CD4-positive, alpha-beta T cell treated with Interleukin-21 for 1 hour (primary cell): ENCODE data around the gene GRAMD2B.

Experiments used
- DNase-seq: peaks from one replicate; pipeline ENCODE4 v3.0.0-alpha.2; 2020

The GRAMD2B gene

DNA sequence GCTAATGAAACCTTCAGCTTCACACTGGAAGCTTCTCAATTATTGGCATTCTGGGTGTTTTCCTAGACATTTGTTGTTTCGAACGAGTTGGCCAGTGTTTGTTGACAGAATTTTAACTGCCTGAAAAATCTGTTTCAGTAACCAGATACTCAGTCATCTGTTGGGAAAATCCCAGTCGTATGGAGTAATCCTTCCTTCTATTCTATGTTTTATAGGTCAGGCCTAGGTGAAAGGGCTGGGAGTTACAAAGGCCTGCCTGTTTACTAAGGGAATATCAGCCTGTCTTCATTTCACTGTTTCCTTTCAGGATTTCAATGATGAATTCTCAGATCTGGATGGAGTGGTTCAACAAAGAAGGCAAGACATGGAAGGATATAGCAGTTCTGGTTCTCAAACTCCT lies 59.9 kb downstream of the GRAMD2B start:
- DNase-seq = no peak

DNA sequence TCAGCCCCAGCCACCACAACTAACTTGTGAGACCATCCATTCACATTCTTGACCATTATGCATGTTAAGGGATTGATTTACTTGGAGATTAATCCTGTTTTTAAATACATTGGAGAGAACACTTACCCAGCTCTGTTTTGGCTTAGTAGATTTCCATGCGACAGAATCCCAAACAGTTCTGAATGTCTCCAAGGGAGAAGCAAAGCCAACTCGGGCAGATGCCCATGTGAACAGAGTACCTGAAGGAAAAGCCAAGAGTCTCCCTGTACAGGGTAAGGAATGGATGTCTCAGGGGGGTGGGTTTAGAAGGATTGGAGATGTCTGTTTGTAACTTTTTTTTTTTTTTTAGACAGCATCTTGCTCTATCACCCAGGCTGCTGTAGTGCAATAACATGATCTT lies 61.0 kb downstream of the GRAMD2B start:
- no peak for DNase-seq

DNA sequence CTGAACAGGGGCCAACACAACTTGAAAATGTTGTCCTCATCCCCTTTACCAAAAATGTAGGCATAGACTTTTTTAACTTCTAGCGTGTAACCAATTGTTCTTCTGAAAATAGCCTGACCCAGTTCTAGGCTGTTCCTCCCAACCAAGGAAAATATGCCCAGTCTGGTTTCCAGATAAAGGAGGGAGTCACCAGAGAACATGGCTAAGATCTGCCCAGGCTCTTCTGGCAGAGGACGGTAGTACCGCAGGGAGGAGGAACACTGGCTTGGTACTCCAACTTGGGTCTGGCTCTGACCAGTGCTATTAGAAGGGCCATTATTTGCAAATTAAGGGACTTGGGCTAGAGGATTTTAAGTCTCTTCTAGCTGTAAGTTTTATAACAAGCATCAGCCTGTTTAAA lies 63.1 kb downstream of the GRAMD2B start:
- DNase-seq = no peak

DNA sequence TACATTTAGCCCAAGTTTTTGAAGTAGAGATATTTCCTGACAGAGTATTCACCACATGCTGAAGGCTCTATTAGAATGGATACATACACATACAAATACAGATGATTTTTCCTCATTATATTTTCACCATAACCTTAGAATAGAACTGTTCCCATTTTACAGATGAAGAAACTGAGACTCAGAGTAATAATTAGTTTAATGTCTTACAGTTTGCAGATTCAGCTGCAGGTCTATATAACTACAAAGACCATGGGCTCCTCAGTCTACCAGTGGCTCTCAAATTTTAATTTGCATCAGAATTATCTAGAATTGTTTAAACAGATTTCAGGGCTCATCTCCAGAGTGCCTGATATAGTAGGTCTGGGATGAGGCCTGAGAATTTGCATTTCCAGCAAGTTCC lies 64.4 kb downstream of the GRAMD2B start:
- DNase-seq = no peak

DNA sequence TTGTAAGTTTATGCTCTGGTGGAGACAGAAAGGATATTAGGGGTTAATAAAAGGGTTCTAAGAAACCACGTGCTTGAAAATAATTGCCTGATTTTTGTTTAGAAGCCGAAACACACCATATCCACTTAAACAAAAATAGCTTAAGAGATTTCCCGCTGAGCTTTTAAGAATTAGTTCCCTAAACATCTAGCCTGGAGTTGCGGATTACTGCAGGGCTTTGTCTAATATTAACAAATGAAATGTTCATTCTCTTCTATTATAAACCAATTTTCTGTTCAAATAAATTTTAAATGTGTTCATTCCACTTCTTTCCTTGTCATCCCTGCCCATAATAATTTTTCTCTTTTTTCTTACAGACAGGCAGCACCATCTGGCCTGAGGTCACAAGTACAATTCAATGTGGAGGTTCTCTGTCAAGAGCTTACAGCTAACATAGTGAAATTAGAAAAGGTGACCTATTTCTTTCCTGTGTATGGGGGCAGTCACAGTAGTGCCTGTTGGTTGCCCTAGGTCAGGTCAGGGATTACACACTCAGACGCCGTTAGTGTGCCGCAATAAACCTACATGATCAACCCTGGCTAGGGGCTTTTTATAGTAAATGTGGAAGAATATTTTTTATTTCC lies 65.3 kb downstream of the GRAMD2B start:
- DNase-seq = no peak

DNA sequence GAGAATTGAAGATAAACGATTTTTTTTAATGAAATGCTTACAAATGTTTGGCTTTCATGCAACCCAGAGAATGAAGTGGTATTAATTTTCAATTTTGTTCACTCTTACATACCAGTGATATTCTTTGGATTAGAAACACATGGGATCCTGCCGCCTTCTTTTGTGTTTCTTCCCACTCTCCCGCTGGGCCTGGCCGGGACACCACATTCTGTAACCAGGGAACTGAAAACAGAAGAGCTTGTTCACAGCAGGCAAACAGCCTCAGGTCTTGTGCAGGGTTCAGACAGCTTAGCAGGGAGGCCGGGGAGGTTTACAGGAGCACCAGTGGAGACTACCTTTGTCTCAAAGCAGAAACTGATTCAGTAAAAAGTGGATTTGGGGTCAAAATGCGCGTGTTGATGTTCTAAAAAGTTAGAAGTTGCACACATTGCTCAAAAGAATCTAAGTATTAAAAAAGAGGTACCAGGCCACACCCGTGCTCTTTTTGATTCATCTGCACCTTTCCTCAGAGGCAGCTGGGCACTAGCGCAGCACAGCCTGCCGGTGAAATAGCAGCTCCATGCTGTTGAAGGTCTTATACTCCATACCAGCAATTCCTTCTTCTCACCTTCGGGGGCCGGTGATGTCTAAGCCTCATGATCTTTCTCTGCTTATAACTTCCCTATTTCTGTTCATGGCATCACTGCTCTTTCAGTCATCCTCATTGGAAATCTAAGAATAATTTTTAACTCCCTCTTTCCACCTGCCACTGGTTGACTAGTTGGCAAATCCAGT lies 67.1 kb downstream of the GRAMD2B start:
- no peak for DNase-seq

DNA sequence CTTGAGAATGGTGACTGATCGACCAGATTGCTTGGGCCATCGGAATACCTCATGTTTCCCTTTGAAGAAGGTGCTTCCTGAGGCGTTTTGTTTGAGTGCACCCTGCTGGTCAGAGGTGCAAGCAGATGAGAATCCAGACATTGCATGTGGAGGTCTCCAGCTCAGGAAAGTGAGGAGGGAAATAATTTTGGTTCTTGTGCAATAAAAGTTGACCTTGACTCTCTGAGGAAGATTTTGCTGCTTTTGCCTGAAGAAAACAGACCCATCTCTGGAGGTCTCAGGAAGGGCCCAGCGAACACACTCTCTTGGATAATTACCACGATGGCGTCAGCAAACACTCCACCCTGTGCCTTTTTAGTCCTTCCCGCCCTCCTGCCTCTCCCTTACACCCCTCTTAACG lies 69.7 kb downstream of the GRAMD2B start:
- peak; percentile 10 for DNase-seq

DNA sequence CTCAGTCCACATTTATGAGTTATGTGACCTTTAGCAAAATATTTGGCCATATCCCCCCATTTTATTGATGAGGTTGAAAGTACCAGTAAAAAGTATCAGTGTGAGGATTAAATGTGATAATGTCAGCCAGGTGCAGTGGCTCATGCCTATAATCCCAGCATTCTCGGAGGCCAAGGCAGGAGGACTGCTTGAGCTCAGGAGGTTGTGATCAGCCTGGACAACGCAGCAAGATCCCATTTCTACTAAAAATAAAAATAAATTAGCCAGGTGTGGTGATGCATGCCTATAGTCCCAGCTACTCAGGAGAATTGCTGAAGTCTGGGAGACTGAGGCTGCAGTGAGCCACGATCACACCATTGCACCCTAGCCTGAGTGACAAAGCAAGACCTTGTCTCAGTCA lies 71.2 kb downstream of the GRAMD2B start:
- no peak for DNase-seq

DNA sequence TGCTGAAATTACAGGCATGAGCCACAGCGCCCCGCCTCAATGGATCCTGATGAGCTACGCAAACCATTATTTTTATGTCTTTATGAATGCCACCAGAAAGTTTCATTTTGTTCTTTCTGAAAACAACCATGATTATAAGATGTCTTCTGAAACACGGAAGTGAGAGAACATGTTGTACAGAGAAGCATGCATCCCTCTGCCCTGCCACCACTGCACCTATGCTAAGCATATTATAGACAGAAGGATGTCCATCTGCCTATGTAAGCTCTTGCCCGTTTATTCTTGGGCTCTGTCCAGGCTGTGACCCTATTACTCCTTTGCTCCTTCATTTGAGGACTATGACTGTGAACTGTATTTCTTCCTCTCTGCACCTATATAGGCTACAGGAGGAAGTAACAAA lies 74.3 kb downstream of the GRAMD2B start:
- DNase-seq = no peak

DNA sequence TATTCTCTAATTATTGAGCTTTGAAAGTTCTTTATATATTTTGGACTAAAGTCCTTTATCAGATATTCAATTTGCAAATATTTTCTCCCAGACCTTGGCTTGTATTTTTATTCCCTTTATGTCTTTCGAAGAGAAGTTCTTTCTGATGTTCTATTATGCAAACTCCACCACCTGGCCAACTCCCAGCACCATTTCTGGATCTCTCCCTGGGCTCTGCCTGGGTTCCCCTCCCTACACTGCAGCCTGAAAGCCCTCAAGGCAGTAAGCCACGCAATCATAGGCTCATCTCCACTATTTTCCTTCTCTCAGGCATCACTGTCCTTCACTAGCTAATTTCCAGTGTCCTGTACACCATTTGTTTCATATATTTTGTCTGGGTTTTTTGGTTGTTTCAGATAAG lies 76.1 kb downstream of the GRAMD2B start:
- no peak for DNase-seq

DNA sequence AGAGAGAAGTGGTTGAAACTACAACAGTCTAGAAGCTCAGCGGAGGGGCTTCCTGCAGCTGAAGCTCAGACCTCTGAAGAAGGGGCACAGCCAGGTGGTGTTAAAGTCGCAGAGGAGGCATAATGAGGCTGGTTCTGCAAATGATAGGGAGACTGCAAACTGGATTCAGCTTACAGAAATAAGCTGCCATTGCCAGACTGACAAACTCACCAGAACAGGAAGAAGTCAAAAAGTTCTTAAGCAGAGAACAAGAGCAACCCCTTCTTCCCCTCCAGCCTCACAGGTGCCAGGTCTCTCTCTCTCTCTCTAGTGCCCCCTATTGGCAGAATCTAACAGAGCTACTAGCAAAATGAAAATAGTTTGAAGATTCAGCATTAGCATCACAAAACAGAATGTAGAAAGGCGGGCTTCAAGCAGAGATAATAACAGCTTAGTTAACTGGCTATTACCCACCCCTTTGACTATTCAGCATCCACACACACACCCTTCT lies 76.7 kb downstream of the GRAMD2B start:
- peak; percentile 64 for DNase-seq

DNA sequence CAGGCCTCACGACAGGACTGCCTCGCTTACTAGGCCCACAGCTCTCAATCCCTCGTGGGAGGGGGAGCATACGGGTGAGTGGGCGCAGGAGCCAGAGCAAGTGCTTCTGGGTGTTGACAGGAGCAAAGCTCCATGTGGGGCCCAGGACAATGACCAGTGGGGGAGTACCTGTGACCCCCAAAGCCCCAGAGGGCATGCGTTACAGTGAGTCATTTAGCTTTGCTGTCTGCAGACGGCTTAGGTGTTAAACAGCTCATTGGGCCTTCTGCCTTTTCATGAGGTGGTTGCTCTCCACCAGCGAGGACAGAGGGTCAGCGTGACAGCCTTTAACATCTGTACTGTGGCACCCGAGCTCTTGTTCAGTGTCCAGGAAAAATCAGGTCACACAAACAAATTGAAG lies 78.2 kb downstream of the GRAMD2B start:
- no peak for DNase-seq

DNA sequence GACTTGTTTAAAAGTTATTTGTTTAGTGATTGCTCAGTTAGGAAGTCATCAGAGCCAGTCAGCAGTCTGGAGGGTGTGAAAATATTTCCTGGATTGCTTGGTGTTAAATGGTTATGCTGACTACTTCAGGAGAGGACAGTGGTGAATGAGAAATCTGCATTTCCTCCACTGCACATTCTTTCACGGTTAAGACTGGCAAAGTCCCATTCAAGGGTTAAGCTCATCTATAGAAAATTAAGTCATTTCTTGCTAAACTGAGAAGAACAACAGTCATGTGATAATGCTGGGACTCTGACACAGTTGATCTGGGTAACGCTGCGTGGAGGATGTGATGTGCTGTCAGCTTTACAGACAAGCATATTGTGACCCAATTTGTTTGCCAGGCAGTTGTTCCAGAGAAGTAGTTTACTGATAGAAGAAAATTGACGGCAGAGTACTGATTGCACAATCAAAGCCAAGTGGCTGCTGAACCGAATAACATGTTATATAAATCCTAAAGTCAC lies 80.4 kb downstream of the GRAMD2B start:
- peak; percentile 13 for DNase-seq

DNA sequence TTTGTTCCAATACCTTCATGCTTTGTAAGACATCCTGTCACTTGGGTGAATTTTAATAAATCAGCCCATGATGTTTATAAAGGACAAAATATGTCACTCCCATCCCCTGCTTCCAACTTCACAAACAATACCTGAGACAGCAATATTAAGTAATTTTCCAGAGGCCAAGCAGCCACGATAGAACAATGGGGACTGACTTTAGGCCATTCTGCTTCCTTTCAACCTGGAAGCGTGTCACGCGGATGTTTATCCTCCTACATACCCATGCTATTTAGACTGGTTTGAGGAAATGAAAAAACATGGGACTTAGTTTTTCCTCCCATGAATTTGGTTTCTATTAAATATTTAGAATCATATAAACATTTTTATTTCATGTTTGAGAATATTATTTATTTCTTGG lies 82.9 kb downstream of the GRAMD2B start:
- DNase-seq = no peak

DNA sequence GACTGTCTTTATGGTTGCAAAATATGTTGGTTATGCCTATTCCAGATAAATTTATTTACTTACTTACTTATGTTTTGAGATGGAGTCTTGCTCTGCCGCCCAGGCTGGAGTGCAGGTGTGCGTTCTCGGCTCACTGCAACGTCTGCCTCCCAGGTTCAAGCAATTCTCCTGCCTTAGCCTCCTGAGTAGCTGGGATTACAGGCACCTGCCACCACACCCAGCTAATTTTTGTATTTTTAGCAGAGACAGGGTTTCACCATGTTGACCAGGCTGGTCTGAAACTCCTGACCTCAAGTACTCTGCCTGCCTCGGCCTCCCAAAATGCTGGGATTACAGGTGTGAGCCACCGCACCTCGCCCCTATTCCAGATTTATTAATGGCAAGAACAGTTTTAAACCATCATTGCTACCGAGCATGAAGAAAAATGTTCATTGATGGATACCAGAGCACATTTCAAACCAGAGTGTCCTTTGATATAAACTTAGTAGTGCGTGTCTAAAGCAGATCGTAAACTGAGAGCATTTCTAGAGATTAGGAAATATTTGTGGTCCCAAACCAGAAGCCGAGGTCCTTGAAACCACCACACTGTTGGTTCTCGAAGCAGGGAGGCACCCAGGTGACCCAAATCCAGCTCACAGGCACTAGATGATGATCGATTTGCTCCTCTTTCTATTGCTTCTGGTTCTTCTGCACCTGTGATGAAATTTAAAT lies 85.2 kb downstream of the GRAMD2B start:
- DNase-seq = no peak

DNA sequence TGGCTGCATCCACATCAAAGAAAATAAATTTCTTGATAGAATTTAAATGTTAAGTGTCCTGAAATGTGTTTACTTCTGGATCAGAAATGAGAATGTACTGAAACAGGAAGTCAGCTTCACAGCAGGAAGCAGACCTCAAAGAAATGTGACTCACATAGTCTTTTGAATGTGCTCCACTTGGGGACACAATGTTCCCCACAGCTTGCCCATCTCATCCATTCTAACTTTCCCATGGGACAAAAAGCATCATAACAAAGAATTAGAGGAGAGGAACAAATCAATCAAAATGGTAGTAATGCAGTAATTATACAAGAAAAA lies 85.7 kb downstream of the GRAMD2B start:
- DNase-seq = peak; percentile 25

DNA sequence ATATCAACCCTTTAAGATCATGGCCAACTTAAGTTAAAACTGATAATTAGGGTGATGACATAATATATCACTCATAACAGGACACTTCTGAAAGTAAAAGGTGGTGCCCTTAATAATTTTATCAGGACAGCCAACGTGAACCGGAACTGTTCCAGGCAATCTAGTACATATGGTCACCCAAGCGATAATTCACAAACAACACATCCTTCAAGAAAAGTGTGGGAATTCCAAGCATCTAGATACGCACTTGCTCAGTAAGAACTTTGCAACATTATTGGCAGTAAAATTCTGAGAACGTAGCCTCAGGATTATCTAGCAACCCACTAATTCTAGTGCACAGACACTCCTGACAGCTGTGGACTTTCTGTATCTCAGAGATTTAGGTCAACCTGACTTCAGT lies 86.1 kb downstream of the GRAMD2B start:
- DNase-seq = no peak

DNA sequence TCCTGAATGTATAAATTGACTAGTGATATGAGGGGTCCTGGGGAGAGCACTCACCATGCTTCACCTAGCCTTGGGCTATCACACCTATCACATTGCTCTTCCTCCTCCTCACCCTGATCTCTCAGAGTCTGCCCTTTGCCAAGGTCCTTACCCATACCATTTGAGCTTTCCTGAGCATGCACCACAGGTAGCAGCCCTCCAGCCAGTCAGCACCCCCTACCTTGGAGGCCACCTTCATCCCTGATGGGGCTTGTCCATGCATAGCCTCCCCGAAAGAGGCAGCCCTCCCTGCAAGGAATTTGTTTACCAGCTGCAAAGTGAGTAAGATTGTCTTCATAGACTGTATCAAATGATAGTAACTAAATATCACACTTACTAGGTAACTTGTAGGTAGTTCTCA lies 88.8 kb downstream of the GRAMD2B start:
- DNase-seq = no peak

DNA sequence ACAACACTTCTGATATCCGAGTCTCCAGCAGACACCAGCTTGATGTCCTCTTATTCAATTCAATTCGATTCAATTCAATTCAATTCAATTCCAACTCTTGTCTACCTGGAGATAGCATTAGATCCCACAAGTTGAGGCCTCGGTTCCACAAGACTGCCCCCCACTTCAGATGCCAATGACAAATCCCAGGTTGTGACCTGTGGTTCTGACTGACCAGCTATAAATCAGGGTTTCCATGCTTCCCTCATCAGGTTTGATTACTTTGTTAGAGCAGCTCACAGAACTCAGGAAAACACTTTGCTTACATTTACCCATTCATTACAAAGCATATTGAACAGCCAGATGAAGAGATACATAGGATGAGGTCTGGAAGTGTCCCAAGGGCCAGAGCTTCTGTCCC lies 89.2 kb downstream of the GRAMD2B start:
- DNase-seq = no peak

DNA sequence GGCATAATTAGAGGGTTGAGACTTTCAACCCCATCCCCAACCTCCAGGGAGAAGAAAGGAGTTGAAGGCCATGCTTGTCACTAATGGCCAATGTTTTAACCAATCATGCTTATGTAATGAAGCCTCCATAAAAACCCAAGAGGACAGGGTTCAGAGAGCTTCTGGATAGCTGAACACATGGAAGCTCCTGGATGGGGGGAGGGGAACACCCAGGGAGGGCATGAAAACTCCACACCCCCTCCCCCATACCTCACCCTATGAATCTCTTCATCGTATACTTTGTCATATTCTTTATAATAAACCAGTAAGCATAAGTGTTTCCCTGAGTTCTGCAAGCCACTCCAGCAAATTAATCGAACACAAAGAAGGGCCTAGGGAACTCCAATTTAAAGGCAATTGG lies 90.1 kb downstream of the GRAMD2B start:
- DNase-seq = no peak

DNA sequence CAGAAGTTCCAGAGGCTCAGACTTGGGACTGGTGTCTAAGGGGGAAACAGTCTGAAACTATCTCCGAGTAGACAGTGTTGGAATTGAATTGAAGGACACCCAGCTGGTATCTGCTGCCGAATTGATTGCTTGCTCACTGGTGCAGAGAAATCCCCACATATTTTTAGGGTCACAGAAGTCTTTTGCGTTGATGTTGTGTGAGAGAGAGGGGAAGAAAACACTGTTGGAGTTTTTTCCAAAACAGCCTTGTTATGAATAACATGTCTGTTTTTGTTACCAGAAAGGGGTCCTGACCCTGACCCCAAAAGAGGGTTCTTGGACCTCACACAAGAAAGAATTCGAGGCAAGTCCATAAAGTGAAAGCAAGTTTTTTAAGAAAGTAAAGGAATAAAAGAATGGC lies 90.5 kb downstream of the GRAMD2B start:
- DNase-seq = no peak

DNA sequence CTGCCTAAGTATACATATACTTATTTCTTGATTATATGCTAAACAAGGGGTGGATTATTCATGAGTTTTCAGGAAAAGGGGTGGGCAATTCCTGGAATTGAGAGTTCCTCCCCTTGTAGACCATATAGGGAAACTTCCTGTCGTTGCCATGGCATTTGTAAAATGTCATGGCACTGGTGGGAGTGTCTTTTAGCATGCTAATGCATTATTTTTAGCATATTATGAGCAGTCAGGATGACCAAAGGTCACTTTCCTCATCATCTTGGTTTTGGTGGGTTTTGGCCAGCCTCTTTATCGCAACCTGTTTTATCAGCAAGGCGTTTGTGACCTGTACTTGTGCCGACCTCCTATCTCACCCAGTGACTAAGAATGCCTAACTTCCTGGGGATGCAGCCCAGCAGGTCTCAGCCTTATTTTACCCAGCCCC lies 90.9 kb downstream of the GRAMD2B start:
- no peak for DNase-seq

DNA sequence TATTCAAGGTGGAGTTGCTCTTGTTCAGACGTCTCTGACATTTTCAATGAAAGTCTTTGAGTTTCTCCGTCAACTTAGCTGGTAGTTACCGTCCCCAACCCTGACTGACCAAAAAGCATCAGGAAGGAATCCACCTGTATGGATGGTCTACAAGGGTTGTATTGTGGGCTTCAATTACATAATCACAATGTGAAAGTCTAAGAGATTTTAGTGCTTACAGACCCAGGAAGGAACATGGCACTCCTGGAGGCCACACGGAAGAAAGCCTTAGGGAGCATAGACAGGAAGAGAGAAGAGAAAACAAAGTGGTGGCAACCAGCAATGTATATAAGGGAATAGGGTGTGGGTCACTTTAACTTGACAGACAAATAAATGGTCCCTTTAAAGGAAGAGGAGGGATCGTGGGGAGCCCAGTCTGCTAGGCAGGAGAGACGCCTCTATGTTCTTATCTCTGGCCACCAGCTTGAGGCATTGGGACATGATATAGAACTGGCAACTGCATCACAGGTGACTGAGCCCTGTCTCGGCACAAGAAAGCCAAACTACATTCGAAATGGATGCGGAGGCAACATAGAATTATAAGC lies 91.4 kb downstream of the GRAMD2B start:
- DNase-seq = no peak

DNA sequence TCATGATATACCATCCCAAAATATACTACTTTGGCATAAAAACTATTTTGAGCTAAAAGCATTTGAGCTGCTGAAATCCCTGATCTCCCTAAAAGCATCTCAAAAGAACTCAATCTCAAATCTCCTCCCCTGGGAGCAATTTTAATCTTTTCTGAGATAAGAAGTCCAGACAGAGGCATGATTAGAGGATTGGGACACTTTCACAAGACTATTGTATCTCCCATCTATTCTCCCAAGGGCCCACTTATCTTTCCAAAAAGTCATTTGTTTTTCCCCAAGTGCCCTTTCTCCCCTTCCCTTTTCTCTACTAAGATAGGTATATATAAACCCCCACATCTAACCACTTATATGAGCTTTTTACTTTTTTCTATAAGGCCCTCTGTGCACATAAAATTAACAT lies 92.1 kb downstream of the GRAMD2B start:
- DNase-seq = no peak
